Measurements from ENCODE around the gene C19orf73. TPM values are rescaled to one million over a fixed set of nuclear protein-coding genes. Genes with fewer than 3 reads are reported as not detected.

Gene C19orf73
- total and polyA plus RNA-seq, 9 of the 15 experiments (the other 6 are each of a cell fraction or from before 2014, with no cell fraction given), result 0.08 to 7.4 (median 1.4) TPM

DNA sequence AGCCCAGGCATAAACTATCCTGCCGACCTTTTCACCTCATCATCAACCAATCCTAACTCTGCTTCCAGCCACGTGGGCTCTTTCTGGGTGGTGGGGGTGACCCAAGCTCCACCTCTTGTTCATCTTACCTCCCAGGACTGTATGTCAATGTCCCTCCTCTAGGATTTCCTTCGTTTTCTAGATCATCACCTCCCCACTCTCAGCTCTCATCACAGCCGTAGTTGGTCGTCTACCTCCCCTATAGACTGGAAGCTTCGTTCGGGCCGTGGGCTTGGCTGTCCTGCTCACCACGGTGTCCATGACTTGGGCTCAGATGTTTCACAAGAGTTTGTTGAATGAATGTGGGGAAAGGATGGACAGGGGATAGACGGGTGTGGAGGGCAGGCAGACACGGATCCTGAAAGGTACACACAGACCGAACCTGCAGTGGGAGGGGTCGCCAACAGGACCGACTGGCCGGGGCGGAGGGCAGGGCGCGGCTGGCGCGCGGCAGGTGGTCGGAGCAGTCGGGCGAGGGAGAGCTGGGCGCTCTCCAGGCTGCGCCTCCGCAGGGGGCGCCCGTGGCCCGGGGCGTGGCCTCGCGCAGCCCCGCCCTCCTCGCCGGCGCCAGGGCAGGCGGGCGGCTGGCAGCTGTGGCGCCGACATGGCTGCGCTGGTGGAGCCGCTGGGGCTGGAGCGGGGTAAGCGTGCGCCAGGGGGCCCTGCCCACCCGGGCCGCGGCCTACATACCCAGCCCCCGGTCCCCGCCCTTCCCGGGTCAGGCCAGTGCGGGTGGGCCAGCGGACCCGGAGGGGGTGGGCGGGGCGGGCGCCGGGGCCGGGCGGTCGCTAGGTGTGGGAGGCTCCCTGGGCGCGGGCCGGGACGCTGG, 4.9 kb downstream of the C19orf73 start, which contains the start of gene LIN7B (continued):
- TF ChIP-seq, protein P1, sequence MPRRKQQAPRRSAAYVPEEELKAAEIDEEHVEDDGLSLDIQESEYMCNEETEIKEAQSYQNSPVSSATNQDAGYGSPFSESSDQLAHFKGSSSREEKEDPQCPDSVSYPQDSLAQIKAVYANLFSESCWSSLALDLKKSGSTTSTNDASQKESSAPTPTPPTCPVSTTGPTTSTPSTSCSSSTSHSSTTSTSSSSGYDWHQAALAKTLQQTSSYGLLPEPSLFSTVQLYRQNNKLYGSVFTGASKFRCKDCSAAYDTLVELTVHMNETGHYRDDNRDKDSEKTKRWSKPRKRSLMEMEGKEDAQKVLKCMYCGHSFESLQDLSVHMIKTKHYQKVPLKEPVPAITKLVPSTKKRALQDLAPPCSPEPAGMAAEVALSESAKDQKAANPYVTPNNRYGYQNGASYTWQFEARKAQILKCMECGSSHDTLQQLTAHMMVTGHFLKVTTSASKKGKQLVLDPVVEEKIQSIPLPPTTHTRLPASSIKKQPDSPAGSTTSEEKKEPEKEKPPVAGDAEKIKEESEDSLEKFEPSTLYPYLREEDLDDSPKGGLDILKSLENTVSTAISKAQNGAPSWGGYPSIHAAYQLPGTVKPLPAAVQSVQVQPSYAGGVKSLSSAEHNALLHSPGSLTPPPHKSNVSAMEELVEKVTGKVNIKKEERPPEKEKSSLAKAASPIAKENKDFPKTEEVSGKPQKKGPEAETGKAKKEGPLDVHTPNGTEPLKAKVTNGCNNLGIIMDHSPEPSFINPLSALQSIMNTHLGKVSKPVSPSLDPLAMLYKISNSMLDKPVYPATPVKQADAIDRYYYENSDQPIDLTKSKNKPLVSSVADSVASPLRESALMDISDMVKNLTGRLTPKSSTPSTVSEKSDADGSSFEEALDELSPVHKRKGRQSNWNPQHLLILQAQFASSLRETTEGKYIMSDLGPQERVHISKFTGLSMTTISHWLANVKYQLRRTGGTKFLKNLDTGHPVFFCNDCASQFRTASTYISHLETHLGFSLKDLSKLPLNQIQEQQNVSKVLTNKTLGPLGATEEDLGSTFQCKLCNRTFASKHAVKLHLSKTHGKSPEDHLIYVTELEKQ (CRISPR knock-in tag; IDR thresholded peaks at IDR 0.05), result no peak
- TF ChIP-seq POLR2AphosphoS5 (IDR thresholded peaks at IDR 0.05; ENCODE audit: control insufficient read depth, insufficient read depth, low read depth, low read length) (no peak), ZNF134 (CRISPR knock-in tag; conservative IDR thresholded peaks at IDR 0.05) (no peak), SIX5 (IDR thresholded peaks at IDR 0.05; ENCODE audit: borderline replicate concordance in 1 of 2, insufficient read depth in 1 of 2, low read depth in 1 of 2, low read length in 2 of 2) (no peak), FOXA3 (CRISPR knock-in tag; conservative IDR thresholded peaks at IDR 0.05 in 1 of 2, IDR thresholded peaks at IDR 0.05 in 1 of 2) (peak in 1 of 2 experiments; percentile 72; a peak in 1 of 4 replicates), JUND (IDR thresholded peaks at IDR 0.05; ENCODE audit: borderline replicate concordance, low read depth, low read length) (peak; percentile 25; the same call in 1 of the 2 replicates), JUND (tag; IDR thresholded peaks at IDR 0.05; ENCODE audit: borderline replicate concordance, low read depth, low read length) (no peak), EGR1 (conservative IDR thresholded peaks at IDR 0.05) (no peak)
- TF ChIP-seq, protein P2, sequence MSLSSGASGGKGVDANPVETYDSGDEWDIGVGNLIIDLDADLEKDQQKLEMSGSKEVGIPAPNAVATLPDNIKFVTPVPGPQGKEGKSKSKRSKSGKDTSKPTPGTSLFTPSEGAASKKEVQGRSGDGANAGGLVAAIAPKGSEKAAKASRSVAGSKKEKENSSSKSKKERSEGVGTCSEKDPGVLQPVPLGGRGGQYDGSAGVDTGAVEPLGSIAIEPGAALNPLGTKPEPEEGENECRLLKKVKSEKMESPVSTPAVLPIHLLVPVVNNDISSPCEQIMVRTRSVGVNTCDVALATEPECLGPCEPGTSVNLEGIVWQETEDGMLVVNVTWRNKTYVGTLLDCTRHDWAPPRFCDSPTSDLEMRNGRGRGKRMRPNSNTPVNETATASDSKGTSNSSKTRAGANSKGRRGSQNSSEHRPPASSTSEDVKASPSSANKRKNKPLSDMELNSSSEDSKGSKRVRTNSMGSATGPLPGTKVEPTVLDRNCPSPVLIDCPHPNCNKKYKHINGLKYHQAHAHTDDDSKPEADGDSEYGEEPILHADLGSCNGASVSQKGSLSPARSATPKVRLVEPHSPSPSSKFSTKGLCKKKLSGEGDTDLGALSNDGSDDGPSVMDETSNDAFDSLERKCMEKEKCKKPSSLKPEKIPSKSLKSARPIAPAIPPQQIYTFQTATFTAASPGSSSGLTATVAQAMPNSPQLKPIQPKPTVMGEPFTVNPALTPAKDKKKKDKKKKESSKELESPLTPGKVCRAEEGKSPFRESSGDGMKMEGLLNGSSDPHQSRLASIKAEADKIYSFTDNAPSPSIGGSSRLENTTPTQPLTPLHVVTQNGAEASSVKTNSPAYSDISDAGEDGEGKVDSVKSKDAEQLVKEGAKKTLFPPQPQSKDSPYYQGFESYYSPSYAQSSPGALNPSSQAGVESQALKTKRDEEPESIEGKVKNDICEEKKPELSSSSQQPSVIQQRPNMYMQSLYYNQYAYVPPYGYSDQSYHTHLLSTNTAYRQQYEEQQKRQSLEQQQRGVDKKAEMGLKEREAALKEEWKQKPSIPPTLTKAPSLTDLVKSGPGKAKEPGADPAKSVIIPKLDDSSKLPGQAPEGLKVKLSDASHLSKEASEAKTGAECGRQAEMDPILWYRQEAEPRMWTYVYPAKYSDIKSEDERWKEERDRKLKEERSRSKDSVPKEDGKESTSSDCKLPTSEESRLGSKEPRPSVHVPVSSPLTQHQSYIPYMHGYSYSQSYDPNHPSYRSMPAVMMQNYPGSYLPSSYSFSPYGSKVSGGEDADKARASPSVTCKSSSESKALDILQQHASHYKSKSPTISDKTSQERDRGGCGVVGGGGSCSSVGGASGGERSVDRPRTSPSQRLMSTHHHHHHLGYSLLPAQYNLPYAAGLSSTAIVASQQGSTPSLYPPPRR (CRISPR knock-in tag; IDR thresholded peaks at IDR 0.05; ENCODE audit: borderline replicate concordance), result peak; percentile 85; the same call in 1 of the 2 replicates
- TF ChIP-seq, protein P3, sequence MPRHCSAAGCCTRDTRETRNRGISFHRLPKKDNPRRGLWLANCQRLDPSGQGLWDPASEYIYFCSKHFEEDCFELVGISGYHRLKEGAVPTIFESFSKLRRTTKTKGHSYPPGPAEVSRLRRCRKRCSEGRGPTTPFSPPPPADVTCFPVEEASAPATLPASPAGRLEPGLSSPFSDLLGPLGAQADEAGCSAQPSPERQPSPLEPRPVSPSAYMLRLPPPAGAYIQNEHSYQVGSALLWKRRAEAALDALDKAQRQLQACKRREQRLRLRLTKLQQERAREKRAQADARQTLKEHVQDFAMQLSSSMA (CRISPR knock-in tag; IDR thresholded peaks at IDR 0.05), result no peak
- TF ChIP-seq, protein P4, sequence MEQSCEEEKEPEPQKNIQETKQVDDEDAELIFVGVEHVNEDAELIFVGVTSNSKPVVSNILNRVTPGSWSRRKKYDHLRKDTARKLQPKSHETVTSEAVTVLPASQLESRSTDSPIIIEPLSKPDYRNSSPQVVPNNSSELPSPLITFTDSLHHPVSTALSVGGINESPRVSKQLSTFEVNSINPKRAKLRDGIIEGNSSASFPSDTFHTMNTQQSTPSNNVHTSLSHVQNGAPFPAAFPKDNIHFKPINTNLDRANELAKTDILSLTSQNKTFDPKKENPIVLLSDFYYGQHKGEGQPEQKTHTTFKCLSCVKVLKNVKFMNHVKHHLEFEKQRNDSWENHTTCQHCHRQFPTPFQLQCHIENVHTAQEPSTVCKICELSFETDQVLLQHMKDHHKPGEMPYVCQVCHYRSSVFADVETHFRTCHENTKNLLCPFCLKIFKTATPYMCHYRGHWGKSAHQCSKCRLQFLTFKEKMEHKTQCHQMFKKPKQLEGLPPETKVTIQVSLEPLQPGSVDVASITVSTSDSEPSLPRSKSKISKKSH (CRISPR knock-in tag; IDR thresholded peaks at IDR 0.05), result no peak
- TF ChIP-seq, protein P5, sequence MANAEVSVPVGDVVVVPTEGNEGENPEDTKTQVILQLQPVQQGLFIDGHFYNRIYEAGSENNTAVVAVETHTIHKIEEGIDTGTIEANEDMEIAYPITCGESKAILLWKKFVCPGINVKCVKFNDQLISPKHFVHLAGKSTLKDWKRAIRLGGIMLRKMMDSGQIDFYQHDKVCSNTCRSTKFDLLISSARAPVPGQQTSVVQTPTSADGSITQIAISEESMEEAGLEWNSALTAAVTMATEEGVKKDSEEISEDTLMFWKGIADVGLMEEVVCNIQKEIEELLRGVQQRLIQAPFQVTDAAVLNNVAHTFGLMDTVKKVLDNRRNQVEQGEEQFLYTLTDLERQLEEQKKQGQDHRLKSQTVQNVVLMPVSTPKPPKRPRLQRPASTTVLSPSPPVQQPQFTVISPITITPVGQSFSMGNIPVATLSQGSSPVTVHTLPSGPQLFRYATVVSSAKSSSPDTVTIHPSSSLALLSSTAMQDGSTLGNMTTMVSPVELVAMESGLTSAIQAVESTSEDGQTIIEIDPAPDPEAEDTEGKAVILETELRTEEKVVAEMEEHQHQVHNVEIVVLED (CRISPR knock-in tag; IDR thresholded peaks at IDR 0.05), result 0 out of 2 replicates have a peak, but pooled peaks have one; percentile 25

All from K562 (cell line).